AG04449 (cell line): ENCODE data around the gene CHRNB2.

Source experiments
- CTCF ChIA-PET: fragments of 350-600 bp; formaldehyde crosslinking; extraction: SDS; loops from one replicate; lab custom pipeline; 2021; ENCODE audit warnings: antibody characterized with exemption; lab: Yijun Ruan, JAX
- POLR2A ChIA-PET: fragments of 400-600, 350-600 bp; formaldehyde crosslinking; extraction: SDS; loops from one replicate; lab custom pipeline; 2020; ENCODE audit warnings: antibody characterized with exemption, inconsistent platforms; lab: Yijun Ruan, JAX
- DNase-seq: peaks from one replicate; pipeline ENCODE4 v3.0.0-alpha.2; 2010; ENCODE audit warnings: low read depth, low spot score
- H3K4me3 ChIP-seq: 2 replicates; pipeline ENCODE4 v1.5.1; 2011; ENCODE audit warnings: low read depth, mild to moderate bottlenecking, control low read depth, low read length
- TF ChIP-seq, protein P1 (sequence below): IDR thresholded peaks from one replicate; pipeline ENCODE4 v1.5.1; 2011; ENCODE audit warnings: mild to moderate bottlenecking, moderate library complexity, low read length, control low read depth, inconsistent platforms; ENCODE audit not compliant: insufficient read depth; ENCODE audit errors: missing control alignments

CHRNB2 gene

DNA sequence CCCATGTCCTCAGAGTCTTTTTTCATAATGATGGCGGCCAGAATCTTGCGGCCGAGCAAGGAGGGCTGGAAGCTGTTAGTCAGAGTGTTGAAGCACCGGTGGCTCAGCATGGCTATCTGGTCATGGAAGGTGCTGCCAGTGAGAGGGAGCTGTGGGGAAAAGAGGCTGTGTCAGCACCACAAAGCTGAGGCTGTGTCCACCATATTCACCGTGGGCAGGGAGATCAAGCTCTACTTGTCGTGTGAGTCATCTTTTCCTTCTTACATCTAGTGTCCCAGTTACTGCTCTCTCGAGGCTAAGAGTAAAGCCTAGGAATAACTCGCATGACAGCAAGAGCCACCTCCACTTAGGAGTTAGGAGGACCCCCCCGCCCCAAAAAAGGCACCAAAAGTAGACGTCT lies 22.2 kb downstream of the CHRNB2 start:
- TF ChIP-seq, protein P1, sequence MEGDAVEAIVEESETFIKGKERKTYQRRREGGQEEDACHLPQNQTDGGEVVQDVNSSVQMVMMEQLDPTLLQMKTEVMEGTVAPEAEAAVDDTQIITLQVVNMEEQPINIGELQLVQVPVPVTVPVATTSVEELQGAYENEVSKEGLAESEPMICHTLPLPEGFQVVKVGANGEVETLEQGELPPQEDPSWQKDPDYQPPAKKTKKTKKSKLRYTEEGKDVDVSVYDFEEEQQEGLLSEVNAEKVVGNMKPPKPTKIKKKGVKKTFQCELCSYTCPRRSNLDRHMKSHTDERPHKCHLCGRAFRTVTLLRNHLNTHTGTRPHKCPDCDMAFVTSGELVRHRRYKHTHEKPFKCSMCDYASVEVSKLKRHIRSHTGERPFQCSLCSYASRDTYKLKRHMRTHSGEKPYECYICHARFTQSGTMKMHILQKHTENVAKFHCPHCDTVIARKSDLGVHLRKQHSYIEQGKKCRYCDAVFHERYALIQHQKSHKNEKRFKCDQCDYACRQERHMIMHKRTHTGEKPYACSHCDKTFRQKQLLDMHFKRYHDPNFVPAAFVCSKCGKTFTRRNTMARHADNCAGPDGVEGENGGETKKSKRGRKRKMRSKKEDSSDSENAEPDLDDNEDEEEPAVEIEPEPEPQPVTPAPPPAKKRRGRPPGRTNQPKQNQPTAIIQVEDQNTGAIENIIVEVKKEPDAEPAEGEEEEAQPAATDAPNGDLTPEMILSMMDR, result no peak
- no peak overlapping the region for H3K4me3 ChIP-seq
- CTCF ChIA-PET, result interaction anchor here (0.8 to 1.6 kb wide), 3 partner anchors 15 to 428 kb away, joined by 3 to 7 read pairs (median 4); no protein-coding TSS in a partner anchor
- no peak for DNase-seq
- POLR2A ChIA-PET, result no interaction called here

DNA sequence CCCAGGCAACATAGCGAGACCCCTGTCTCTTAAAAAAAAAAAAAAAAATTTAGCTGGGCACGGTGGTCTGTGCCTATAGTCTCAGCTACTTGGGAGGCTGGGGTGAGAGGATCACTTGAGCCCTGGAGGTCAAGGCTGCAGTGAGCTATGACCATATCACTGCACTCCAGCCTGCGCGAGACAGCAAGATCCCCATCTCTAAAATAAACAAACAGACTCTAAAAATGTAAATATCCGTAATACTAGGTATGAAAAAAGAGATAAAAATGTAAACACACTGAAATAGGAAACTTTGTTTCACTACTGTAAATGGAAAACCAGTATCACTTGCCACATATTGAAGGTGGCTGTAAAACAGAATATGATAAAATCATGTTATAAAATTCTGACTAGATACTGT lies 23.2 kb downstream of the CHRNB2 start:
- H3K4me3 ChIP-seq, result no peak overlapping the region
- CTCF ChIA-PET, result interaction anchor here (0.8 to 2.8 kb wide), 3 partner anchors 14 to 33 kb away, joined by 3 to 10 read pairs (median 4); no protein-coding TSS in a partner anchor
- POLR2A ChIA-PET, result interaction anchor here (0.6 kb wide), 2 partner anchors 12 to 545 kb away, joined by 3 read pairs; partner anchors contain the start of gene SLC50A1
- no peak for DNase-seq
- TF ChIP-seq, protein P1, result no peak

DNA sequence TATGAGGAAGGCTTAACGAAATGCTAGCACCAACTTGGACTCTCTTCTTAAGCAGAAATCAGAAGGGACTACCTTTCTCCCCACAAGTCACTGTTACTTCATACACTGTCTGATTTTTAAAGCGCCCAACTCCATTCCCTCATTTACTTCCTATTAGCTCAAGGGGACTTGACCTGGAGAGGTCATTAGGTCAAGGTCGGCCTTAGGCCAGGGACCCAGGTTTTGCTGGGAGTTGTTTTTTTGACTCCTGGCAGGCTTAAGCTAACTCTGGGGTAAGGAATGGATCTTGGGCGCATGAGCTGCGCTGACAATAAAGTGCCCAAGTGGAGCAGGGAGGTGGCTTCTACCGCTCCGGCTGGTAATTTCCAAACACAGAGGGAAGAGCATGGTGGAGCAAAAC lies 23.6 kb downstream of the CHRNB2 start:
- ChIA-PET CTCF (interaction anchor here (0.8 to 2.8 kb wide), 3 partner anchors 14 to 33 kb away, joined by 3 to 10 read pairs (median 4); no protein-coding TSS in a partner anchor), POLR2A (interaction anchor here (0.6 kb wide), 2 partner anchors 12 to 545 kb away, joined by 3 read pairs; partner anchors contain the start of gene SLC50A1)
- H3K4me3 ChIP-seq, result no peak overlapping the region
- no peak for DNase-seq
- TF ChIP-seq, protein P1, result no peak

DNA sequence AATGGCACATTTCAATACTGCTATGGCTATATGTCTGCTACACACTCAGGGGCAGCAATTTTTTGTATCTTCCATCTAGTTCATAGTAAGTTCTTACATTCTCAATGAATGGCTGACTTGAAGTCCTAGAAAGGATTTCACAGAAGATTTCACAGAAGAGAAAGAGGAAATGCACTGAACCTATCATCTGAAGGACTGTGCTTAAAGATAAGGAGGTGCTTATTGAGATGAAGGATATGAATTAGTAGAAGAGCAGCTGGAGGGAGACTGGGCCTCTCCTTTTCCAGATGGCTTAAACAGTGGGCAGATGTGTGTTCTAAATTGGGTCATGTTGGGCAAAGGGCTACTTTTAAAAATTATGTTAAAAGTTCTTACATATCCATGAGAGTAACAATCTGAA lies 25.8 kb downstream of the CHRNB2 start:
- no peak for DNase-seq
- TF ChIP-seq, protein P1, result no peak
- ChIA-PET CTCF (no interaction called here), POLR2A (interaction anchor here (0.7 kb wide), 1 partner anchor 875 kb away, joined by 3 read pairs; no protein-coding TSS in a partner anchor)
- H3K4me3 ChIP-seq, result no peak overlapping the region

DNA sequence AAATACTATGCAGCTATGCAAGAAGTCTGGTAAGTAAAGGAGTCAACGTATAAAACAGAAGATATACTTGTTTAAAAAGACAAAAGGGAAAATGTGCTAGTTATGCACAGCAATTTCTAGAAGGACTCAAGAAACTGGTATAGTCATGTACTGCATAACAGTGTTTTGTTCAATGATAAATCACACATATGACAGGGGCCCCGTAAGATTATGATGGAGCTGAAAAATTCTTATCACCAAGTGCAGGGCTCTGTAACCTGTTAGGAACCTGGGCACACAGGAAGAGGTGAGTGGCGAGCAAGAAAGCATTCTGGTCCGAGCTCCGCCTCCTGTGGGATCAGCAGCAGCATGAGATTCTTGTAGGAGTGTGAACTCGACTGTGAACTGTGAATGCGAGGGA lies 27.2 kb downstream of the CHRNB2 start:
- ChIA-PET POLR2A (no interaction called here), CTCF (interaction anchor here (0.9 to 1.7 kb wide), 4 partner anchors 10 to 35 kb away, joined by 3 to 9 read pairs (median 6); no protein-coding TSS in a partner anchor)
- no peak overlapping the region for H3K4me3 ChIP-seq
- no peak for DNase-seq
- TF ChIP-seq, protein P1, result no peak

DNA sequence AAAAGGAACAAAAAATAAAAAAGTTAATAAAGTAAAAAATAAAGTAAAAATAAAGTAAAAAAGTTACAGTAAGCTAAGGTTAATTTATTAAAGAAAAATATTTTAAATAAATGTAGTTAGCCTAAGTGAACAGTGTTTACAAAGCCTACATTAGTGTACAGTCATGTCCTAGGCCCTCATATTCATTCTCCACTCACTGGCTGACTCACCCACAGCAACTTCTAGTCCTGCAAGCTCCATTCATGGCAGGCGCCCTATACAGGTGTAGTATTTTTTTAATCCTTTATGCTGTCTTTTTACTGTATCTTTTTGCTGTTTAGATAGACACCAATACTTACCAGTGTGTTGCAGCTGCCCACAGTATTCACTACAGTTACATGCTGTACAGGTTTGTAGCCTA lies 28.0 kb downstream of the CHRNB2 start:
- POLR2A ChIA-PET, result no interaction called here
- H3K4me3 ChIP-seq, result no peak overlapping the region
- TF ChIP-seq, protein P1, result no peak
- CTCF ChIA-PET, result interaction anchor here (1.3 to 1.7 kb wide), 3 partner anchors 9 to 36 kb away, joined by 4 to 9 read pairs (median 7); no protein-coding TSS in a partner anchor
- DNase-seq, result no peak
